K562 (cell line): Measurements from ENCODE around the gene SLC4A4. TPM values are rescaled to one million over a fixed set of nuclear protein-coding genes. Genes with fewer than 3 reads are reported as not detected.

Source experiments
- ATAC-seq: fragments of 200-7000 bp; cut with Tn5 transposase; 3 replicates; pipeline ENCODE4 v1.9.1; 2020; ENCODE audit warnings: moderate library complexity
- BruUV-seq: library from RNA; stranded (reverse); fragments of 400-500 nt; replicated peaks from 2 replicates; lab custom pipeline; 2021; lab: Mats Ljungman, UMichigan
- CTCF ChIA-PET: fragments of 300-600 bp; formaldehyde crosslinking; extraction: SDS; loops from one replicate; lab custom pipeline; 2021; ENCODE audit warnings: low intra/inter-chr PET ratio; lab: Yijun Ruan, JAX
- POLR2A ChIA-PET: fragments of 300-600, 350-650 bp; sonication (Branson Sonifier 250); formaldehyde crosslinking; extraction: SDS; loops from one replicate; lab custom pipeline; 2021; ENCODE audit warnings: antibody characterized with exemption, inconsistent platforms; lab: Yijun Ruan, JAX
- DNase-seq, 4 experiments: peaks; one replicate each; pipeline versions ENCODE4 v3.0.0 to v3.0.0-alpha.2; 2011 to 2018; ENCODE audit warnings: low spot score in 3 of 4, mixed read lengths in 3 of 4; ENCODE audit errors: extremely low read depth in 1 of 4
- FAIRE-seq: peaks from 2 replicates; lab custom pipeline; 2011; peaks lifted over from hg19 to GRCh38; lab: Jason Lieb, UNC
- H2AFZ ChIP-seq: 2 replicates; pipeline ENCODE4 v1.6.0; 2011; ENCODE audit warnings: low read depth, low read length, control low read depth, inconsistent platforms
- H3K27ac ChIP-seq: fragments of 200-600 bp; 3 replicates; pipeline ENCODE4 v1.8.0; 2011; ENCODE audit warnings: low read depth, mild to moderate bottlenecking, control low read depth, inconsistent platforms, low read length, moderate library complexity, mixed read lengths; ENCODE audit errors: extremely low read depth
- H3K27me3 ChIP-seq, 2 experiments: fragments of 300-600 bp in 1 of 2; 2 replicates in 1 of 2; 3 replicates in 1 of 2; pipeline versions ENCODE4 v1.6.0 to v1.8.0; 2011; ENCODE audit warnings: inconsistent platforms in 2 of 2, low read length in 2 of 2, mild to moderate bottlenecking in 1 of 2, mixed read lengths in 1 of 2, moderate library complexity in 1 of 2; ENCODE audit not compliant: control insufficient read depth in 2 of 2, insufficient read depth in 2 of 2
- H3K36me3 ChIP-seq: fragments of 300-600 bp; 3 replicates; pipeline ENCODE4 v1.8.0; 2011; ENCODE audit warnings: mild to moderate bottlenecking, low read length, inconsistent platforms; ENCODE audit not compliant: control insufficient read depth, insufficient read depth
- H3K4me1 ChIP-seq, 2 experiments: fragments of 200-600 bp in 1 of 2; replicated peaks in 1 of 2; 2 replicates in 1 of 2; 3 replicates in 1 of 2; pipeline versions ENCODE4 v1.5.1 to v1.8.0; 2011; ENCODE audit warnings: inconsistent platforms in 2 of 2, low read length in 2 of 2, mild to moderate bottlenecking in 1 of 2, mixed read lengths in 1 of 2, moderate library complexity in 1 of 2; ENCODE audit not compliant: control insufficient read depth in 2 of 2, insufficient read depth in 2 of 2
- H3K4me2 ChIP-seq: 2 replicates; pipeline ENCODE4 v1.6.1; 2011; ENCODE audit warnings: low read length, control low read depth, inconsistent platforms, mixed read lengths; ENCODE audit not compliant: insufficient read depth
- H3K4me3 ChIP-seq: fragments of 200-600 bp; sonication (generic), shearing (Covaris generic); 2 replicates; pipeline ENCODE4 v1.5.1; 2016; ENCODE audit warnings: control low read depth, inconsistent platforms
- H3K79me2 ChIP-seq: fragments of 200-600 bp; 3 replicates; pipeline ENCODE4 v1.8.0; 2011; ENCODE audit warnings: low read length, inconsistent platforms; ENCODE audit not compliant: control insufficient read depth, insufficient read depth
- H3K9ac ChIP-seq, 2 experiments: 2 replicates each; pipeline versions ENCODE4 v1.6.0 to v1.6.1; 2011; ENCODE audit warnings: low read depth in 2 of 2, low read length in 2 of 2, control low read depth in 1 of 2, inconsistent platforms in 1 of 2, mild to moderate bottlenecking in 1 of 2, mixed read lengths in 1 of 2; ENCODE audit not compliant: insufficient read depth in 1 of 2
- H3K9me1 ChIP-seq: one replicate; pipeline ENCODE4 v1.6.0; 2011; ENCODE audit warnings: inconsistent platforms, mild to moderate bottlenecking, low read length, moderate library complexity; ENCODE audit not compliant: control insufficient read depth, insufficient read depth
- H3K9me3 ChIP-seq: replicated peaks from 2 replicates; pipeline ENCODE4 v1.5.1; 2011; ENCODE audit warnings: low read depth, low read length, inconsistent platforms; ENCODE audit not compliant: control insufficient read depth, insufficient read depth
- H4K20me1 ChIP-seq: replicated peaks from 2 replicates; pipeline ENCODE4 v1.6.1; 2011; ENCODE audit warnings: low read length, inconsistent platforms, mixed read lengths; ENCODE audit not compliant: control insufficient read depth, insufficient read depth
- ARID2 ChIP-seq: fragments of 450-650 bp; IDR thresholded peaks from 2 replicates; pipeline ENCODE4 v1.6.1; 2017; ENCODE audit warnings: antibody characterized with exemption, mild to moderate bottlenecking
- DACH1 ChIP-seq: fragments of 450-650 bp; IDR thresholded peaks from 2 replicates; pipeline ENCODE4 v1.6.1; 2018; ENCODE audit not compliant: partially characterized antibody
- ESRRA ChIP-seq: fragments of 450-650 bp; IDR thresholded peaks from 2 replicates; pipeline ENCODE4 v1.6.1; 2014; ENCODE audit warnings: low read depth, mild to moderate bottlenecking, moderate library complexity, borderline replicate concordance
- NCOR1 ChIP-seq: fragments of 450-650 bp; IDR thresholded peaks from 2 replicates; pipeline ENCODE4 v1.6.1; 2016; ENCODE audit warnings: mild to moderate bottlenecking, moderate library complexity
- PHF21A ChIP-seq: fragments of 450-650 bp; IDR thresholded peaks from 2 replicates; pipeline ENCODE4 v1.6.1; 2017; ENCODE audit warnings: low read depth, borderline replicate concordance
- RBM15 ChIP-seq: fragments of 200-400 bp; formaldehyde crosslinking; IDR thresholded peaks from 2 replicates; pipeline ENCODE4 v1.6.1; 2018; ENCODE audit warnings: mild to moderate bottlenecking, low read length, moderate library complexity; ENCODE audit not compliant: insufficient read depth
- RREB1 ChIP-seq: fragments of 250-450 bp; sonication (Bioruptor Pico); IDR thresholded peaks from 2 replicates; pipeline ENCODE4 v1.4.0; 2020
- SP2 ChIP-seq: IDR thresholded peaks from 2 replicates; pipeline ENCODE4 v1.6.1; 2011; ENCODE audit warnings: mild to moderate bottlenecking, low read depth, low read length, moderate library complexity; ENCODE audit not compliant: poor library complexity, severe bottlenecking; ENCODE audit errors: extremely low read depth
- TCF7 ChIP-seq: sonication (generic); IDR thresholded peaks from 2 replicates; pipeline ENCODE4 v1.6.1; 2016; ENCODE audit warnings: antibody characterized with exemption, borderline replicate concordance
- ZEB2 ChIP-seq: fragments of 450-650 bp; IDR thresholded peaks from 2 replicates; pipeline ENCODE4 v1.6.1; 2016
- ZNF175 ChIP-seq: fragments of 200-800 bp; sonication (Bioruptor generic); IDR thresholded peaks from 2 replicates; pipeline ENCODE4 v1.6.1; 2016; ENCODE audit warnings: low read depth, mild to moderate bottlenecking, missing genetic modification characterization, missing compliant biosample characterization
- ZNF717 ChIP-seq: fragments of 250-450 bp; sonication (Bioruptor Pico); IDR thresholded peaks from 2 replicates; pipeline ENCODE4 v1.5.0; 2021
- WGBS: fragments of 100-300 bp; shearing (Covaris generic); methylation state at CpG from one replicate; pipeline ENCODE4 v1.1.6; 2016; ENCODE audit warnings: low coverage, mixed read lengths; ENCODE audit not compliant: insufficient coverage; ENCODE audit errors: missing lambda C conversion rate; 5-methylcytosine and 5-hydroxymethylcytosine counted together
- in situ Hi-C: fragments of 300-500 bp; cut with MboI; formaldehyde crosslinking; loops from 4 replicates; pipeline ENCODE4 v1.15.0; 2018; ENCODE audit warnings: inconsistent platforms, mixed read lengths
- intact Hi-C: fragments of 100-400 bp; cut with micrococcal nuclease; formaldehyde crosslinking; loops from 2 replicates; pipeline ENCODE4 v1.14.2; 2022
- polyA plus RNA-seq, 8 experiments: library from polyadenylated mRNA; depleted of rRNA in 4 of 8; stranded (reverse) in 5 of 8; unstranded in 3 of 8; fragments of >200 nt; fragmentation: Nextera tagmentation in 2 of 8; fragmentation: Illumina TruSeq in 1 of 8; extraction: Ambion mirVana in 2 of 8; extraction: Trizol in 1 of 8; gene quantifications; 2 replicates each; pipeline versions ENCODE4 v1.2.1 to v1.2.3, GENCODE V29; 2011 to 2014; ENCODE audit warnings: inconsistent platforms in 1 of 8, missing spikeins in 1 of 8
- total RNA-seq, 7 experiments: library from RNA; depleted of rRNA in 6 of 7; stranded (reverse); fragments of >200 nt in 6 of 7; fragmentation: Illumina TruSeq in 2 of 7; extraction: Trizol in 2 of 7; gene quantifications; 2 replicates each; pipeline versions ENCODE4 v1.2.1 to v1.2.3, GENCODE V29; 2011 to 2021; ENCODE audit warnings: low replicate concordance in 1 of 7
- TF ChIP-seq, protein P1 (sequence below): fragments of 250-450 bp; sonication (Bioruptor Pico); IDR thresholded peaks from 2 replicates; pipeline ENCODE4 v1.8.0; 2021; ENCODE audit warnings: moderate library complexity, mild to moderate bottlenecking, inconsistent platforms
- TF ChIP-seq, protein P2 (sequence below), 2 experiments: fragments of 250-450 bp in 1 of 2; fragments of 450-650 bp in 1 of 2; sonication (Bioruptor Pico) in 1 of 2; IDR thresholded peaks; 2 replicates each; pipeline versions ENCODE4 v1.6.1 to v1.8.0; 2016 to 2021; ENCODE audit warnings: mild to moderate bottlenecking in 2 of 2, moderate library complexity in 2 of 2, missing compliant biosample characterization in 1 of 2, missing genetic modification characterization in 1 of 2
- TF ChIP-seq, protein P3 (sequence below): fragments of 250-450 bp; sonication (Bioruptor Pico); IDR thresholded peaks from 2 replicates; pipeline ENCODE4 v1.6.1; 2021; ENCODE audit warnings: mild to moderate bottlenecking
- TF ChIP-seq, protein P4 (sequence below): fragments of 450-650 bp; formaldehyde crosslinking; conservative IDR thresholded peaks from 2 replicates; pipeline ENCODE4 v1.4.0; 2022; ENCODE audit warnings: mild to moderate bottlenecking, missing genetic modification characterization

The SLC4A4 gene
- total and polyA plus RNA-seq, 9 of the 15 experiments (the other 6 are each of a cell fraction or from before 2014, with no cell fraction given): 0.01 to 0.18 (median 0.07) TPM; not detected in 2

DNA sequence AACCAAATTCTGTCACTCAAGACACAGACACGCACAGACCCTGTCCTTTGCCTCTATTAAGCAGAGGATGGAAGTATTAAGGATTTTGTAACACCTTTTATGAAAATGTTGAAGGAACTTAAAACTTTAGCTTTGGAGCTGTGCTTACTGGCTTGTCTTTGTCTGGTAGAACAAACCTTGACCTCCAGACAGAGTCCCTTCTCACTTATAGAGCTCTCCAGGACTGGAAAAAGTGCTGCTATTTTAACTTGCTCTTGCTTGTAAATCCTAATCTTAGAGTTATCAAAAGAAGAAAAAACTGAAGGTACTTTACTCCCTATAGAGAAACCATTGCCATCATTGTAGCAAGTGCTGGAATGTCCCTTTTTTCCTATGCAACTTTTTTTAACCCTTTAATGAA is 229.3 kb downstream of the SLC4A4 start:
- POLR2A ChIA-PET: no interaction called here

More for the DNA sequence above, 229.3 kb downstream of the SLC4A4 start:
- DNase-seq (no peak), FAIRE-seq (no peak), ATAC-seq (no peak)
- TF ChIP-seq ARID2: no peak
- no peak for TF ChIP-seq NCOR1
- no peak for TF ChIP-seq ZNF717 (CRISPR knock-in tag)
- TF ChIP-seq RBM15: no peak
- TF ChIP-seq, protein P1, sequence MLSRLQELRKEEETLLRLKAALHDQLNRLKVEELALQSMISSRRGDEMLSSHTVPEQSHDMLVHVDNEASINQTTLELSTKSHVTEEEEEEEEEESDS: no peak
- TF ChIP-seq, protein P2, sequence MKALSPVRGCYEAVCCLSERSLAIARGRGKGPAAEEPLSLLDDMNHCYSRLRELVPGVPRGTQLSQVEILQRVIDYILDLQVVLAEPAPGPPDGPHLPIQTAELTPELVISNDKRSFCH (CRISPR knock-in tag; IDR thresholded peaks at IDR 0.05): no peak
- TF ChIP-seq, protein P2 (tag; IDR thresholded peaks at IDR 0.05): no peak
- TF ChIP-seq ESRRA: no peak
- TF ChIP-seq ZNF175 (CRISPR knock-in tag): no peak
- no peak for TF ChIP-seq SP2
- TF ChIP-seq TCF7: no peak
- no peak for TF ChIP-seq DACH1
- TF ChIP-seq ZEB2: no peak
- no peak for TF ChIP-seq RREB1 (CRISPR knock-in tag)
- TF ChIP-seq, protein P3, sequence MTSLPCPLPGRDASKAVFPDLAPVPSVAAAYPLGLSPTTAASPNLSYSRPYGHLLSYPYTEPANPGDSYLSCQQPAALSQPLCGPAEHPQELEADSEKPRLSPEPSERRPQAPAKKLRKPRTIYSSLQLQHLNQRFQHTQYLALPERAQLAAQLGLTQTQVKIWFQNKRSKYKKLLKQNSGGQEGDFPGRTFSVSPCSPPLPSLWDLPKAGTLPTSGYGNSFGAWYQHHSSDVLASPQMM (CRISPR knock-in tag): no peak
- TF ChIP-seq, protein P4, sequence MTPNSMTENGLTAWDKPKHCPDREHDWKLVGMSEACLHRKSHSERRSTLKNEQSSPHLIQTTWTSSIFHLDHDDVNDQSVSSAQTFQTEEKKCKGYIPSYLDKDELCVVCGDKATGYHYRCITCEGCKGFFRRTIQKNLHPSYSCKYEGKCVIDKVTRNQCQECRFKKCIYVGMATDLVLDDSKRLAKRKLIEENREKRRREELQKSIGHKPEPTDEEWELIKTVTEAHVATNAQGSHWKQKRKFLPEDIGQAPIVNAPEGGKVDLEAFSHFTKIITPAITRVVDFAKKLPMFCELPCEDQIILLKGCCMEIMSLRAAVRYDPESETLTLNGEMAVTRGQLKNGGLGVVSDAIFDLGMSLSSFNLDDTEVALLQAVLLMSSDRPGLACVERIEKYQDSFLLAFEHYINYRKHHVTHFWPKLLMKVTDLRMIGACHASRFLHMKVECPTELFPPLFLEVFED (CRISPR knock-in tag): no peak
- no peak for TF ChIP-seq PHF21A
- H3K4me2 ChIP-seq: no peak overlapping the region
- H3K4me1 ChIP-seq: no peaks in the 10 kb centered on the region
- CTCF ChIA-PET: no interaction called here
- H3K27ac ChIP-seq: no peak overlapping the region
- H3K36me3 ChIP-seq: no peaks in the 10 kb centered on the region
- no peaks in the 10 kb centered on the region for H3K9me3 ChIP-seq
- no peaks in the 10 kb centered on the region for H3K9me1 ChIP-seq
- BruUV-seq: no TSS peak
- H3K27me3 ChIP-seq: no peaks in the 10 kb centered on the region
- in situ Hi-C loops (no loop called here), intact Hi-C loops (no loop called here)
- H3K9ac ChIP-seq: no peak overlapping the region
- 0% methylated on average over 1 of the region's 1 CpG for WGBS
- no peak overlapping the region for H2AFZ ChIP-seq
- H3K79me2 ChIP-seq: no peaks in the 10 kb centered on the region
- no peak overlapping the region for H3K4me3 ChIP-seq
- no peaks in the 10 kb centered on the region for H4K20me1 ChIP-seq
